Stimulated activated CD4-positive, alpha-beta T cell treated with anti-CD3 and anti-CD28 coated beads, TNF-alpha, amount 100 ng/mL, for 1 hour (primary cell): ENCODE results near the gene SRXN1.

ENCODE experiments used
- DNase-seq, 3 donors: peaks; one replicate each; pipeline ENCODE4 v3.0.0-alpha.2; 2020; ENCODE audit warnings: low read depth in 3 of 3, low spot score in 1 of 3

The SRXN1 gene

GRCh38 chr20:609371-609964, 43.5 kb downstream of the SRXN1 start:
- DNase-seq: no peak

- DNase-seq: no peak
Observed at GRCh38 chr20:608970-609369, 44.0 kb downstream of the SRXN1 start.

GRCh38 chr20:607476-607875, 45.5 kb downstream of the SRXN1 start:
- DNase-seq: no peak

GRCh38 chr20:605237-605636, 47.8 kb downstream of the SRXN1 start:
- no peak for DNase-seq

- no peak for DNase-seq
Observed at GRCh38 chr20:603116-603640, 49.8 kb downstream of the SRXN1 start.

- DNase-seq: no peak
Observed at GRCh38 chr20:602111-602970, 50.7 kb downstream of the SRXN1 start.

GRCh38 chr20:600736-601135, 52.3 kb downstream of the SRXN1 start:
- DNase-seq: no peak

- DNase-seq: no peak
Observed at GRCh38 chr20:600141-600540, 52.9 kb downstream of the SRXN1 start.

- DNase-seq: no peak
Observed at GRCh38 chr20:598133-598850, 54.7 kb downstream of the SRXN1 start.

- DNase-seq: no peak
Observed at GRCh38 chr20:597560-597959, 55.4 kb downstream of the SRXN1 start.
